PC-3 (cell line): ENCODE results near the gene TH. TPM values are rescaled to one million over a fixed set of nuclear protein-coding genes. Genes with fewer than 3 reads are reported as not detected.

Source experiments
- ATAC-seq: fragments of 200-7000 bp; cut with Tn5 transposase; 2 replicates; pipeline ENCODE4 v1.9.1; 2020; ENCODE audit warnings: mild to moderate bottlenecking, moderate library complexity
- BruUV-seq: library from RNA; stranded (reverse); fragments of 400-500 nt; replicated peaks from 2 replicates; lab custom pipeline; 2021; lab: Mats Ljungman, UMichigan
- CTCF ChIA-PET: fragments of 300-600 bp; sonication (Branson Sonifier 250); formaldehyde crosslinking; loops from one replicate; lab custom pipeline; 2022; ENCODE audit warnings: antibody characterized with exemption; lab: Charles Lee
- POLR2A ChIA-PET: fragments of 300-600 bp; sonication (Branson Sonifier 250); formaldehyde crosslinking; loops from one replicate; lab custom pipeline; 2022; ENCODE audit warnings: antibody characterized with exemption; ENCODE audit not compliant: unreplicated experiment; lab: Charles Lee
- DNase-seq: peaks from one replicate; pipeline ENCODE4 v3.0.0-alpha.2; 2015
- H2AFZ ChIP-seq: fragments of 300-600 bp; sonication (generic); 2 replicates; pipeline ENCODE4 v1.6.0; 2016; ENCODE audit warnings: antibody characterized with exemption, low read length
- H3F3A ChIP-seq: fragments of 300-600 bp; sonication (generic); one replicate; pipeline ENCODE4 v1.6.0; 2017; ENCODE audit warnings: antibody characterized with exemption, low read length, control low read depth, mild to moderate bottlenecking; ENCODE audit not compliant: unreplicated experiment
- H3K27ac ChIP-seq: fragments of 300-600 bp; sonication (generic); 2 replicates; pipeline ENCODE4 v1.5.1; 2016; ENCODE audit warnings: mild to moderate bottlenecking, low read length
- H3K27me3 ChIP-seq: fragments of 300-600 bp; sonication (generic); 2 replicates; pipeline ENCODE4 v1.6.1; 2016; ENCODE audit warnings: low read length, mixed read lengths
- H3K36me3 ChIP-seq: fragments of 300-600 bp; sonication (generic); 2 replicates; pipeline ENCODE4 v1.6.1; 2016; ENCODE audit warnings: low read depth, mixed run types, low read length, mixed read lengths
- H3K4me1 ChIP-seq: fragments of 300-600 bp; sonication (generic); 2 replicates; pipeline ENCODE4 v1.5.1; 2016; ENCODE audit warnings: low read length; ENCODE audit not compliant: insufficient read depth
- H3K4me2 ChIP-seq: fragments of 300-600 bp; sonication (generic); 2 replicates; pipeline ENCODE4 v1.6.0; 2016; ENCODE audit warnings: low read length
- H3K4me3 ChIP-seq: fragments of 300-600 bp; sonication (generic); 2 replicates; pipeline ENCODE4 v1.5.1; 2016; ENCODE audit warnings: mild to moderate bottlenecking, low read length, mixed read lengths
- H3K79me2 ChIP-seq: fragments of 300-600 bp; sonication (generic); 2 replicates; pipeline ENCODE4 v1.6.1; 2017; ENCODE audit warnings: low read length, mixed read lengths
- H3K9ac ChIP-seq: fragments of 300-600 bp; sonication (generic); 2 replicates; pipeline ENCODE4 v1.6.0; 2016; ENCODE audit warnings: mild to moderate bottlenecking, low read length
- H3K9me2 ChIP-seq: fragments of 300-600 bp; sonication (generic); replicated peaks from 2 replicates; pipeline ENCODE4 v1.6.1; 2016; ENCODE audit warnings: mixed run types, low read length, mixed read lengths
- H3K9me3 ChIP-seq: fragments of 300-600 bp; sonication (generic); 2 replicates; pipeline ENCODE4 v1.6.1; 2016; ENCODE audit warnings: low read length, mixed read lengths
- H4K20me1 ChIP-seq: fragments of 300-600 bp; sonication (generic); 2 replicates; pipeline ENCODE4 v1.6.1; 2016; ENCODE audit warnings: low read length, mixed read lengths
- CTCF ChIP-seq: fragments of 300-600 bp; sonication (generic); conservative IDR thresholded peaks from 2 replicates; pipeline ENCODE4 v1.5.1; 2017; ENCODE audit warnings: antibody characterized with exemption, low read depth, mild to moderate bottlenecking, low read length
- EZH2 ChIP-seq: fragments of 300-600 bp; sonication (generic); IDR thresholded peaks from one replicate; pipeline ENCODE4 v1.6.1; 2017; ENCODE audit warnings: antibody characterized with exemption, mild to moderate bottlenecking, low read length; ENCODE audit not compliant: unreplicated experiment
- EZH2phosphoT487 ChIP-seq: fragments of 300-600 bp; sonication (generic); IDR thresholded peaks from 2 replicates; pipeline ENCODE4 v1.6.1; 2018; ENCODE audit warnings: mild to moderate bottlenecking, antibody characterized with exemption, low read length, borderline replicate concordance
- intact Hi-C: fragments of 100-400 bp; cut with micrococcal nuclease; formaldehyde crosslinking; loops from 2 replicates; pipeline ENCODE4 v1.9.0; 2023
- total RNA-seq: library from RNA; depleted of rRNA; stranded (reverse); fragments of >200 nt; gene quantifications from 2 replicates; pipeline ENCODE4 v1.2.3, GENCODE V29; 2014

The TH gene
- total RNA-seq, 1 experiment from 2014 or later, result 8.3 TPM

- Histone ChIP-seq H3K36me3 (no peaks in the 10 kb centered on the region), H3K9ac (no peak overlapping the region), H3K9me3 (no peaks in the 10 kb centered on the region), H3K4me1 (peaks cover 13% of the 10 kb centered on the region), H3K27ac (no peak overlapping the region), H3K79me2 (no peaks in the 10 kb centered on the region), H3F3A (peaks cover 4% of the 10 kb centered on the region), H3K9me2 (no peaks in the 10 kb centered on the region), H4K20me1 (no peaks in the 10 kb centered on the region), H2AFZ (peak overlapping the region; percentile 41; the same call in 1 of the 2 replicates), H3K4me2 (peak overlapping the region; percentile 69), H3K4me3 (peak overlapping the region; percentile 50), H3K27me3 (peaks cover 27% of the 10 kb centered on the region)
- ChIA-PET POLR2A (no interaction called here), CTCF (interaction anchor here (0.6 kb wide), 1 partner anchor 10 kb away, joined by 4 read pairs; no protein-coding TSS in a partner anchor)
- DNase-seq, result peak; percentile 49
- intact Hi-C loops, result no loop called here
- peak; percentile 66 for ATAC-seq
- no peak for TF ChIP-seq EZH2
- no peak for TF ChIP-seq EZH2phosphoT487
- no peak for TF ChIP-seq CTCF
- no TSS peak for BruUV-seq
Observed at GRCh38 chr11:2137202-2138067, 34.2 kb downstream of the TH start.

- intact Hi-C loops, result no loop called here
- Histone ChIP-seq H4K20me1 (no peaks in the 10 kb centered on the region), H3K4me2 (peak overlapping the region; percentile 69; the same call in 1 of the 2 replicates), H3K9ac (no peak overlapping the region), H3F3A (peaks cover 1% of the 10 kb centered on the region), H2AFZ (no peak overlapping the region), H3K9me3 (no peaks in the 10 kb centered on the region), H3K27ac (no peak overlapping the region), H3K9me2 (no peaks in the 10 kb centered on the region), H3K27me3 (peaks cover 27% of the 10 kb centered on the region), H3K79me2 (no peaks in the 10 kb centered on the region), H3K36me3 (no peaks in the 10 kb centered on the region), H3K4me3 (no peak overlapping the region), H3K4me1 (peaks cover 8% of the 10 kb centered on the region)
- ATAC-seq (no peak), DNase-seq (no peak)
- no TSS peak for BruUV-seq
- TF ChIP-seq EZH2 (no peak), EZH2phosphoT487 (no peak), CTCF (no peak)
- POLR2A ChIA-PET, result no interaction called here
- CTCF ChIA-PET, result interaction anchor here (0.6 kb wide), 1 partner anchor 11 kb away, joined by 4 read pairs; no protein-coding TSS in a partner anchor
Observed at GRCh38 chr11:2136952-2137201, 34.7 kb downstream of the TH start.
